ENCODE measurements around the gene CRACR2B.

Gene CRACR2B

DNA sequence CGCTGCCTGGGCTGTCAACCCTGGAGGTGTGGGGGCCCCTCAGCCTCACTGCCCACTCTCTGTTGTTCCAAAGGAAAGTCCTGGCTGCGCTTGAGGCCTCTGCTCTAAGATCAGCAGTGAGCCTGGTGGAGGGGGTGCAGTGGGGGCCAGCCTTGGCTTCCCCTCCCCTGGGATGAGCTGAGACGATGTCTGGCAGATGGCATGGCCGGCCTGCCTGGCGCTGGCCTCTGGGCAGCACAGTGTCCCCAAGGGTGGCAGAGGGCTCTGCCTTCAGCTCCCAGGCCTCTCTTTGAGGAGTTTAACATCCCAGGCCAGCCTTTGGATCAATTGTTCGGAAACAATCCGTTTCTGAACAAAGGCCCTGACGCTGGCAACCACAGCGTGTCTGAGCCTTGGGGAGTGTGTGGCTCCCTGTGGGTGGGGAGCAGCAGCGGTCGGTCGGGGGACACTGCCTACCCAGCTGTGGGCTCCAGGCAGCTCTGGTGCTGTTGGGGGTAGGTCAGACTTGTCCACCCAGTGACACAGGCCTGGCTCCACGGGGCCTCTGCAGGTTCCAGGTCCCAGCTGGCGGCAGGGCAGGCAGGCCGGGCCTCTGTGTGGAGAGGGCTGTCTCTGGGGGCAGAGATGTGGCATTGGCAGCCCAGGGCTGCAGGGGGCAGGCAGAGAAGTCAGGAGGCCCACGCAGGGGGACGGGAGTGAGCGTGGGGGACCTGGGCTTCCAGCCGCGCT lies 27.0 kb downstream of the CRACR2B start:
- no peak for DNase-seq (ENCODE audit: low spot score)

DNA sequence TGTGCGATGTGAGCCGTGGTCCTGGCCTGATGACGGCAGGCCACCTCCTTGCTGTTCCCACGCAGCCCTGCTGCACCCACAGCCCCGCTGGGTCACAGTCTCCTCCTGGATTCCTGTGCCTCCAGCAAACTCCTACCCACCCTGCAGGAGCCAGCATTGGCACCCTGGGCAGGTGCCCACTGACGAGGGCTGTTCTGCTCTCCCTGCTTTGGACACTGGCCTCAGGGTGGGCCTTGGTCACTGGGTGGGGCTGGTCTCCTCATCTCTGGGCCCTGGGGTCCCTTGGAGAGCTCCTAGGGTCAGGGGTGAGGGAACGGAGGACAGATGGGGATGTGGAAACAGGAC lies 27.6 kb downstream of the CRACR2B start:
- no peak for DNase-seq (ENCODE audit: low spot score)

DNA sequence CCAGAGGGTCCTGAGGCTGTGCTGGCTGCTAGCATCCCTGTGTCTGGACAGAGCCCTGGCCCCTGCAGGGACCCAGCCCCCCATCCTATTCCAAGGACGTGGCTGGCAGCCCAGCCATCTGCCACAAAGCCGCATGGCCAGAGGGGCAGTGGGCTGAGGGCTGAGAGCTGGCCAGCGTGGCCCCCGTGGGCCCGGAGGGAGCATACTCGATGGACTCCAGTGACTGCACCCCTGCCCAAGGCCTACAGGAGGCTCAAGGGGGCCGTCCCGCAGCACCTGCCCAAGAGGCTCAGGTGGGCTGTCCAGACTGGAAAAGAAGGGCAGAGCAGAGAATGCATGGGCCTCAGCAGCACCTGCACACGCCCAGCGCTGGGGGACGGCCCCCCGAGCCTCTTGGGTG lies 28.1 kb downstream of the CRACR2B start:
- no peak for DNase-seq (ENCODE audit: low spot score)

DNA sequence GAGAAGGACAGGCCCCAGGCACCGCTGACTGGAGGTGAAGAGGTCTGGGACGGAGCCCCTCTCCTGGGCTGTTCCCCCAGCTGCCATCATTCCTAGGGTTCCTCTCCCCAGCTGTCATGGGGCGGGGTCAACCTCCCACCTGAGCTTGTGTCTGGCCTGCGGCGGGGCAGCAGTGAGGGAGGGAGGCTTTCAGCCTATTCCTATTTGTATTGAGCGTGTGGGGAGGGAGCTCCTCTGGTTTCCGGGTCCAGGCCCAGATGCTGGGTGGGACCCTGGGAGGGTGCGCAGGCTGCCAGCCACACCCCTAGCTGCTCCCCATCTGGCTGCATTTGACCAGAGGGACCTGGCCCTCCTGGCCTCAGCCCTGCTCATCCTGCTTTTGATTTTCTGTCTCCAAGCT lies 28.7 kb downstream of the CRACR2B start:
- no peak for DNase-seq (ENCODE audit: low spot score)

- DNase-seq (ENCODE audit: low spot score), result no peak
Measured at GRCh38 chr11:858053-858761, 30.5 kb downstream of the CRACR2B start.

GRCh38 chr11:858762-859339 lies 31.1 kb downstream of the CRACR2B start:
- no peak for DNase-seq (ENCODE audit: low spot score)

GRCh38 chr11:859394-860131 lies 31.8 kb downstream of the CRACR2B start:
- peak; percentile 53 for DNase-seq (ENCODE audit: low spot score)

- DNase-seq (ENCODE audit: low spot score), result no peak
Measured at GRCh38 chr11:860234-861104, 32.8 kb downstream of the CRACR2B start.

DNA sequence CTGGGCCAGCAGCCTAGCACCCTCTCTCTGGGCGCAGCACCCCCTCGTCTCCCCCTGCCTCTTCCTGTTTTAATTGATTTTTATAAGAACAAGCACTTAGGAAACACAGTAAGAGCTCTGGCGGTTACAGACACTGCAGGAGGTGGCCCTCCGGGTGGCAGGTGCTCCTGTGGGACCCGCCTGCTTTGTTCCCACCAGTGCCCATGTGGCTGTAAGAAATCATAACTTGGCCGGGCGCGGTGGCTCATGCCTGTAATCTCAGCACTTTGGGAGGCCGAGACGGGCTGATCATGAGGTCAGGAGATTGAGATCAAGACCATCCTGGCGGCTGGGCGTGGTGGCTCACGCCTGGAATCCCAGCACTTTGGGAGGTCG lies 33.4 kb downstream of the CRACR2B start:
- DNase-seq (ENCODE audit: low spot score), result no peak

DNA sequence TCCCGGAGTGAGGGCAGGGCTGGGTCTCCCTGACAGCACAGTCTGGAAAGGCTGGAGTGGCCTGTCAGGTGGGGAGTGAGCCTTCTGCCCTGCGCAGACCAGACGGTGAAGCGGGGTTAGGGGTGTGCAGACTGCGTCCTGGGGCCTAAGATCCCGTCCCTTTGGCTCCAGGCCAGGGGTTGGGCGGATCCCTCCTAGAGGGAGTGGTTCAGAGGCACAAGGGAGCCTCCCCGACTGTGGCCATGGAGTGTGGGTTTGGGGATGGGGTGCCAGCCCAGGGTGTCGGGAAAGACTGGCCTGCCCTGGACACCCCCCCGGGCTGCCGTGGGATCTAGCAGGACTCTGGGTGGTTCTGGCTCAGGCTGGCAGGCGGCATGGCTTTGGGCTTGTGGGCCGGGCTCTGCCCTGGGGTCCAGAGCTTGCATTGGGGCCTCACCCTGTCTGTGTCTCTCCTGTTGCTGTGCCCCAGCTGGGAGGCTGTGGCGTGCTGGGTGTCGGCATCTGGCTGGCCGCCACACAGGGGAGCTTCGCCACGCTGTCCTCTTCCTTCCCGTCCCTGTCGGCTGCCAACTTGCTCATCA lies 34.5 kb downstream of the CRACR2B start:
- DNase-seq (ENCODE audit: low spot score), result no peak

DNA sequence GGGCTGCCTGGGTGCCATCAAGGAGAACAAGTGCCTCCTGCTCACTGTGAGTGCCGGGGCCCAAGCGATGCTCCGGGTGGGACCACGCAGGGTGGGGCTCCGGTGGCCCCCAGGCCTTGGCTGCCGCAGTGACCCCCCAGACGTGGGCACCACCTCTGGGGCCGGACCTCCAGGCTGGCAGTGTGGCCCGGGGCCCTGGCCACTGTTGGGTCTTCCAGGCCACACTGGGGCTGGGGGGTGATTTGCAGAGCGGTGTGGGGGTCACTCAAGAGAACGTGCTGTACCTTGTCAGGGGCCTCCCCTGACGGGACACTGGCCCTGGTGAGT lies 34.9 kb downstream of the CRACR2B start:
- no peak for DNase-seq (ENCODE audit: low spot score)

DNA sequence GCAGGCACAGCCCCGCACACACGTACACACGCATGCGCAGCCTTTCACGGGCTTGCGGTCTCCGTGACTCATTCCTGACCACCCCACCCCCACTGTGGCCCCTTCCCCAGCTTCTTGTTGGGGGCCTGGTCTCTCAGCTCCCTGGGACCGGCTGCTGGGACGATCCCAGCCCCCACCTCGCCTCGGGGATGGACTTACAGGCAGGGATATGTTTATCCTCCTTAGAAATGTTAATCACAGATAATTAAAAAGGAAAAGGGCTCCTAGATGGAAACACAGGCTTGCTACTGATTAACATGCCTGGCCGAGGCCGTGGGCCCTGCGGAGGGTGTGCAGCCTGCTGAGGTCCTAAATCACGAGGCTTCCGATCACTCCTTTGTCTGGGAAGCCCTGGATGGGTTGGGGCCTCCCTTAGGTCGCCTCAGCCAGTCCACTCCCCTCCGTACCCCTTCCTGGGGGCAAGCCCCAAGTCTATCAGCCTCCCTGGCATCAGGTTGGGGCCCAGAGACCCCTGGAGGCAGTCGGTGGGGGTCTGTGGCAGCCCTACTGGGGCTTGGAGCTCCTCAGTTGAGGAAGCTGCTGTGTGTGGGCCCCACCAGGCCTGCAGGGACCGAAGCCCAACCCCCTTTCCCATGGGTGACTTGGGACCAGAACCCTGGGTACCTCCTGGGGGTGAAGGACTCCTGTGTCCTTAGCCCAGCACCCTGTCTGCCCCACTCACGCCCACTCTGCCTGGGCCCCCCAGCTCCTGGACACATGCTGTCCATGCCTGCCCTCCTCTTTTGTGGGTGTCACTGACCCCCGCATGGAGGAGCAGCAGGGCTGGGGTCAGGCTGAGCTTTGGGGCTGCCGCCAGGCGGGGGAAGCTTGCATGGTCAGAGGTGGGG lies 35.5 kb downstream of the CRACR2B start:
- no peak for DNase-seq (ENCODE audit: low spot score)

DNA sequence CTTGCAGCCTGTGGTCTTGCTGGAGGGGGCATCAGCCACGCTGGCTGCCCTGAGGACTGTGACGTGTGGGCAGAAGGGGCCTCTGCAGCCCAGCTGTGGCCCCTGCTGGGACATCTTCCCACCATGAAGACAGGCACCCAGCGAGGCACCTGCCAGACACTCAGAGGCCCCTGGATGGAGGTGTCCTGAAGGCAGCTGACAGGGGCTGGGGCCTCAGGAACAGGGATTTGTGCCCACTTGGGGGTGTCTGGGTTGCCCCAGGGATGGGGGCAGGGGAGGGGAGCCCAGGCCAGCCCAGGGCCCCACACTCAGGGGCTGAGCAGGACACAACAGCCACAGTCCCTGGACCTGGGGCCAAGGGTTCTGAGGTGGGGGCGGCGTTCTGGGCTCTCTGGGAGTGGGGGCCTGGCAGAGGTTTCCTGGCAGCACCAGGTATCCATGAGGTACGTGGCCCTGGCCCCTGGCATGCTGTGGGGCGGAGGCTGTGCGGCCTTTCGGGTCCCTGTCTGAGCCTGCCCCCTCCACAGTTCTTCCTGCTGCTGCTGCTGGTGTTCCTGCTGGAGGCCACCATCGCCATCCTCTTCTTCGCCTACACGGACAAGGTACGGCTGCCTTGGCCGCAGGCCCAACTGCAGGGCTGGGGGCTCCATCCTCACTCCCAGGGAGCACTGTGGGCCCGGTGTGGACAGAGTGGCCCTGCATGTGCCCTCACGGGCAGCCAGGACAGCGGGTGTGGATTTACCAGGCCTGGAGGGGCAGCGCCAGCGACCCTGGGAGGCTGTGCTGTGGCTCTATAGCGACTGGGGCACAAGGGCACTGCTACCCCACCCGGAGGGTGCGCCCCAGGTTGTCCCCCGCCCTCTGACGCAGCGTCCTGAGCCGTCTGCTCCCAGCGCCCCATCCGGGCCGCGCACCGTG lies 36.5 kb downstream of the CRACR2B start:
- DNase-seq (ENCODE audit: low spot score), result no peak

- DNase-seq (ENCODE audit: low spot score), result no peak
Measured at GRCh38 chr11:864898-865297, 37.2 kb downstream of the CRACR2B start.

DNA sequence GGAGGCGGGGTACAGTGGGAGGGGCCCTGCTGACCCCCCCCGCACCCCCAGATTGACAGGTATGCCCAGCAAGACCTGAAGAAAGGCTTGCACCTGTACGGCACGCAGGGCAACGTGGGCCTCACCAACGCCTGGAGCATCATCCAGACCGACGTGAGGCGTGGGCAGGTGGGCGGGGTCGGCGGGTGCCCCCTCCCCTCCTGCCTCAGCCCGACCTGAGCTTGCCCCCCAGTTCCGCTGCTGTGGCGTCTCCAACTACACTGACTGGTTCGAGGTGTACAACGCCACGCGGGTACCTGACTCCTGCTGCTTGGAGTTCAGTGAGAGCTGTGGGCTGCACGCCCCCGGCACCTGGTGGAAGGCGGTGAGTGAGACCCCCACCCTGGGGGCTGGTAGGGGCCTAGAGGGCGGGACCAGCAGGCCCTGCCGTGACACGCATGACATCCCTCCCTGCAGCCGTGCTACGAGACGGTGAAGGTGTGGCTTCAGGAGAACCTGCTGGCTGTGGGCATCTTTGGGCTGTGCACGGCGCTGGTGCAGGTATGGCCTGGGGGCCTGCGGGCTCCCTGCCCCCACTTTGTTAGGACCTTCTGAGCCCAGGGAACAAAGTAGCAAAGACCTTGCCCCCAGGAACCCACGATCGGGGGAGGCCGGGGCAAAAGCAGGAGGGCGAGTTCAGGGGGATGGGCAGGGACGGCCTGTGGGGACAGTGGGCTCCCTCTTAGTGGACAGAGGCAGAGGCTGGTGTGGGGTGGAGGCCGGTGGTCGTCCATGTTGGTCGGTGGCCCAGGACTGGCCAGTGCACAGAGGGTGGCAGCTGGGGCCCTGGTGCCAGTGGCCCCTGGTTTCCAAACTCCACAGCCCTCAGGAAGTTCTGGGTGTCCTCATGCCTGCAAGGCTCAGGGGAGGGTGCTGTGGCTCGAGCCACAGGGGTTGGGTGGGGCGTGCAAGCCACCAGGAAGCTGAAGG lies 38.0 kb downstream of the CRACR2B start:
- no peak for DNase-seq (ENCODE audit: low spot score)

GRCh38 chr11:866481-866880 lies 38.8 kb downstream of the CRACR2B start:
- no peak for DNase-seq (ENCODE audit: low spot score)

DNA sequence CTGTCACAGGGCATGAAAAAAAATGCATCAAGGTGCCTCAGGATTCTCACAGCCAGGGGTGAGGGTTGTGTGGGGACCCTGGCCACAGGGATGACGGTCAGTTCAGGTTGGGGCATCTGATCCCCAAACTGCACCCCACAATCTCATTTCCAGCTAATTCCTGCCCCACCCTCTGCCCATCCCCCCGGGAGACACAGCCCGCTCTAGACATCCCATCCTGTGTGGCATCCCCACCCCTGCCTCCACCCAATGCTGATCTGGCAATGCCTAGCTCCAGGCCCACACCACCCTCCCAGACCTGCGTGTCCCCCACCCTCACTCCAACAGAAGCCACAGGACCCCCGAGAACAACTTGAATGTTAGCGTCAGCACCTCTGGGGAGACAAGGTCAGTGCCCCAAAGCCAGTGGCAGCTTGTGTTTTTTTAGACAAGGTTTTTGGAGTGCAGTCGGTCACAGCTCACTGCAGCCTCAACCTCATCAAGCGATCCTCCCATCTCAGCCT lies 40.2 kb downstream of the CRACR2B start:
- DNase-seq (ENCODE audit: low spot score), result no peak

DNA sequence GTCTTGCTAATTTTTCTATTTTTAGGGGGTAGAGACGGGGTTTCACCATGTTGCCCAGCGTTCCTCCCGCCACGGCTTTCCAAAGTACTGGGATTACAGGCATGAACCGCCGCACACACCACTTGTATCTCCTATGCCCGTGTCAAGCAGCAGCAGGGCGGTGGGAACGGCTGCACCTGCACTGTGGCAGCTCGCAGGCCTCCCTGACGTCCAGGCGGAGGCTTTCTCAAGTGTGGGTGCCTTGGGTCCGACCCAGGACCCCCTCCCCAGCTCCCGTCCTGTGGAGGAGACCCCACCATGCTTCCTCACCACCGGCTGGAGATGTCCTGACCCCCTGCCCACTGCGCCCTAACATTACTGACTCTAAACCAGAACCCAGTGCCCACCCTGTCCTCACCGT lies 40.7 kb downstream of the CRACR2B start:
- no peak for DNase-seq (ENCODE audit: low spot score)

Data from pons (tissue), 1 donor.